Stimulated activated CD8-positive, alpha-beta memory T cell treated with anti-CD3 and anti-CD28 coated beads, Interleukin-12 subunit alpha, Interleukin-12 subunit beta, amount 100 ng/mL, for 4 hours (primary cell): ENCODE results near the gene BCL11B.

Experiments
- DNase-seq: peaks from one replicate; pipeline ENCODE4 v3.0.0-alpha.2; 2020; ENCODE audit warnings: low read depth

The BCL11B gene

DNA sequence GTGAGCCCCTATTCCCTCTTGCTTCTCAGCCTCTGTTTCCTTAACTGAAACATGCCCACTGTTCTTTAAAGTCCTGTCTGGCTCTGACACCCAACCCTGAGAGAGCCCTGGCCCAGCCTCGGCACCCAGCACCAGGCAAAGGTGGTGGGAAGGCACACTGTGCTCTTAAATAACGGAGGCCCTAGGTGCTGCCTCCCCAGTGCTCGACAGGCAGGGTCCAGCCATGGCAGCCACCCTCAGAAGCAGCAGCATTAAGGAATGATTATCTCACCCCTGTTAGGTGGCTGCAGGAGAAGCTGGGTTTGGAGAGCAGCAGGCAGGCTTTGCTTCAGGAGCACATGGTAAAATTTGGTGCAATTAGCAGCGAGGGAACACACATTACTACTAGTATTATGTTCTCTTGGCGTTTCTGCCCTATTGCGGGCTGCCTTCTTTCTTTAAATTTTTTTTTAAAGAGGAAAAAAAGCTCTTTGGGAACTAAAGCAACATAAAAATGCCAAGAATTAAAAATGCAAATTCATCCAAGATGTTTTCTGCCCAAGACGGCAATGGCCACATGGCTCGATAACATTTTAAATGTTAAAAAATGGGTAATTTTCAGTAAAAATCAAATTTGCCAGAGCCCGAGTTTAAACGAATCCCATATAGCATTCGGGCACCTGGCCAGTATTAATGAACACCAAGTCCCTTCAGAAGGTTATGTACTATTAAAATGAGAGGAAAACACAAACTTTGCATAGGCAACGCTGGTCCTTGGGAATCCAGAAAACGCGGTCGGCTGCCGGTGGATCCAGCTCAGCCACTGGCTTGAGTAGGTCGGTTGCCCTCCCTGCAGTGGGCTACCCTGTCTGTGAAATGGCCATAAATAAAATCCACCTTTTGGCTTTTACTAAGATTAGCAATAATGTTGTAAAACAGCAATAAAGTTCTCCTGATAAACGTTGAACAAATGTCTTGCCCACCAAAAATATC lies 152.2 kb downstream of the BCL11B start:
- no peak for DNase-seq
